PC-9 (cell line): ENCODE results near the gene PCGF3.
"Not testable (repeated sequence)": the region's sequence is repeated elsewhere in the genome, so short reads cannot be mapped to it uniquely, and the experiment has no call there.

Experiments
- CTCF ChIP-seq: fragments of 200-600 bp; sonication (generic); conservative IDR thresholded peaks from 2 replicates; pipeline ENCODE4 v1.6.1; 2017; ENCODE audit warnings: mixed run types, antibody characterized with exemption, mild to moderate bottlenecking, moderate library complexity
- EZH2 ChIP-seq: fragments of 200-600 bp; sonication (generic); IDR thresholded peaks from 2 replicates; pipeline ENCODE4 v1.8.0; 2017; ENCODE audit warnings: antibody characterized with exemption, low read depth

- TF ChIP-seq CTCF, EZH2: not testable (repeated sequence)
Observed at GRCh38 chr4:730946-731904, 25.6 kb downstream of the PCGF3 start.
